ENCODE measurements around the gene CCDC192. TPM values are rescaled to one million over a fixed set of nuclear protein-coding genes. Genes with fewer than 3 reads are reported as not detected.
"Not testable (repeated sequence)": the region's sequence is repeated elsewhere in the genome, so short reads cannot be mapped to it uniquely, and the experiment has no call there.

Gene CCDC192
- total RNA-seq, 1 donor from 2014 or later = not detected

DNA sequence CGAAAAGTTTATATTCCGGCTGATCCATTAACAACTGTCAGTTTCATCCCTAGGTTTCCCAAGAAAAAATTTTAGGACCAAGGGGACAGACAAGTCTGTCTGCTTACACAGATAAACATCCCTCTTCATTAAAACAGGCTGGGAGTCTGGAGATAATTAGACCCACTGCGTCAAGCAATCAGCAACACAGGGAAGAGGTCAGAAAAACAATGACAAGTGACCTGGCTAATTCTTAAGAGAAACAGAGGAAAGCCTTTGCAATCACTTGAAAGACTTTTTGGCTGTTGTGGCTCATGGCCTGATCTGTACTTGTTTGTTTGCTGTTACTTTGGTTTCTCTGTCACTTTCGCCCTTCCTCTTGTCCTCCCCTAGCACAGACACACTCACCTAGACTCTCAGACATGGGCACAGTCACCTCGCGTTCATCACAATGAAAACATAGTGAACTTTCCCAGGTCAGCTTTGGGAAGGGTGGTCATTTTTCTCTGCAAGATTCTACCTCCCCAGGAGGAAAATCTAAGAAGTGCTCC, 2.9 kb upstream of the CCDC192 start:
- peaks cover 23% of the 10 kb centered on the region for H3K4me1 Mint-ChIP-seq (ENCODE audit: low read depth)
- no peaks in the 10 kb centered on the region for H3K9me3 Mint-ChIP-seq (ENCODE audit: low read depth)
- DNase-seq (ENCODE audit: low spot score) = no peak
- no peak overlapping the region for H3K27ac Mint-ChIP-seq (ENCODE audit: unreplicated experiment)
- TF ChIP-seq, protein P1, sequence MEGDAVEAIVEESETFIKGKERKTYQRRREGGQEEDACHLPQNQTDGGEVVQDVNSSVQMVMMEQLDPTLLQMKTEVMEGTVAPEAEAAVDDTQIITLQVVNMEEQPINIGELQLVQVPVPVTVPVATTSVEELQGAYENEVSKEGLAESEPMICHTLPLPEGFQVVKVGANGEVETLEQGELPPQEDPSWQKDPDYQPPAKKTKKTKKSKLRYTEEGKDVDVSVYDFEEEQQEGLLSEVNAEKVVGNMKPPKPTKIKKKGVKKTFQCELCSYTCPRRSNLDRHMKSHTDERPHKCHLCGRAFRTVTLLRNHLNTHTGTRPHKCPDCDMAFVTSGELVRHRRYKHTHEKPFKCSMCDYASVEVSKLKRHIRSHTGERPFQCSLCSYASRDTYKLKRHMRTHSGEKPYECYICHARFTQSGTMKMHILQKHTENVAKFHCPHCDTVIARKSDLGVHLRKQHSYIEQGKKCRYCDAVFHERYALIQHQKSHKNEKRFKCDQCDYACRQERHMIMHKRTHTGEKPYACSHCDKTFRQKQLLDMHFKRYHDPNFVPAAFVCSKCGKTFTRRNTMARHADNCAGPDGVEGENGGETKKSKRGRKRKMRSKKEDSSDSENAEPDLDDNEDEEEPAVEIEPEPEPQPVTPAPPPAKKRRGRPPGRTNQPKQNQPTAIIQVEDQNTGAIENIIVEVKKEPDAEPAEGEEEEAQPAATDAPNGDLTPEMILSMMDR (IDR thresholded peaks at IDR 0.05) = no peak
- H3K36me3 Mint-ChIP-seq (ENCODE audit: low read depth) = no peaks in the 10 kb centered on the region
- no peaks in the 10 kb centered on the region for H3K27me3 Mint-ChIP-seq (ENCODE audit: low read depth)
- no peak overlapping the region for H3K4me3 Mint-ChIP-seq (ENCODE audit: unreplicated experiment)

DNA sequence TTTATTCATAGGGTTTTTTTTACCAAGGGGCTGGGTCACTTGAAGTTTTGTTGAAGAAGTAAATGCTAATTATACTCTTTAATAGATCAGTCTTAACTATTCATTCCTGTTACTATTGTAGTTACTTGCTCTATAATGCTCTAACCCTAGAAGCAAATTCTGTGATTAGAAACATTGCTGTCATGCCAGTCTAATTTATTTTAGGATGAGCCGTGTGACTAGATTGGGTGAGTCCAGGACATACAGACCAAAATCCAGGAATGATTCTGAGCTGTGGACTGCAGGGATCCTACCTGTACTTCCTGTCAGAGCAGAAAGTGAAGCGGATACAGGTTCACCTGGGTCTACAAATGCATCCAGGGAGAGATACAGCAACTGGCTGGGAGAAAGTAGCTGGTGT, 757 bp upstream of the CCDC192 start:
- H3K27ac Mint-ChIP-seq (ENCODE audit: unreplicated experiment) = no peak overlapping the region
- no peaks in the 10 kb centered on the region for H3K36me3 Mint-ChIP-seq (ENCODE audit: low read depth)
- DNase-seq (ENCODE audit: low spot score) = no peak
- H3K4me1 Mint-ChIP-seq (ENCODE audit: low read depth) = peaks cover 28% of the 10 kb centered on the region
- H3K27me3 Mint-ChIP-seq (ENCODE audit: low read depth) = no peaks in the 10 kb centered on the region
- no peak overlapping the region for H3K4me3 Mint-ChIP-seq (ENCODE audit: unreplicated experiment)
- TF ChIP-seq, protein P1 (IDR thresholded peaks at IDR 0.05) = no peak
- H3K9me3 Mint-ChIP-seq (ENCODE audit: low read depth) = no peaks in the 10 kb centered on the region

DNA sequence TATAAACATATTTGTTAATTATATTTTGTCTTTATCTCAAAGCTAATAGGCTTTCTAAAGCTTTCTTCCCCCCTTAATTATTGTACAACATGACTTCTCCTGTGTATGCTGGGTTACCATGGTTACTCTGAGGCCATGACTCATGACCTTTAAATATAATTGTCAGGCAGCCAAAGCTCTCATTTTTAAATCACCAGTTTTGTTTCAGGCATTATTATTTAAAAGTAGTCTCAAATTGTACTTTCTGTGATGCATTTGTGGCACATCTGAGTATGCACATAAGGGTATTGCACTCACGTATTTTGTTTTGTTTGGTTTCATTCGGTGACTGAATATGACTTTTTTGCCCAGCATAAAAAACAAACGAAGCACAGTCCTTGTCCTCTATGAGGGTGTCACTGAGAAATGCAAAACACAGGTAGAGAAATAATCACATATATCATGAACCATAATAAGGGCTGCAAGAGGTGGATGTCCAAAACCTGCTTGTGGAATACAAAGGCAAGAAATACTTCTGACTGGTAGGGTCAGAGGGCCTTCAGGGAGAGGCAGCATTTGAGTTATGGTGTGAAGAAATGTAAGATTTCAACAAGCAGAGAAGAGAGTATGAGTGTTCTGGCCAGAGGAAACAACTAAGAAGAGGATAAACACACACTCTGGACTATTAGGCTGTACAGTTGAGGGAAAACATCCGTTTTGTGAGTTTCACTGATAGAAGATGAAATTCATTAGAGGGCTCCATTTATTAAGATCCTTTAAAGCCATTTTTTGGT, 2.1 kb downstream of the CCDC192 start:
- Mint-ChIP-seq H3K9me3 (ENCODE audit: low read depth) (no peaks in the 10 kb centered on the region), H3K4me3 (ENCODE audit: unreplicated experiment) (no peak overlapping the region), H3K4me1 (ENCODE audit: low read depth) (peaks cover 30% of the 10 kb centered on the region), H3K27ac (ENCODE audit: unreplicated experiment) (peak overlapping the region; percentile 42), H3K27me3 (ENCODE audit: low read depth) (no peaks in the 10 kb centered on the region), H3K36me3 (ENCODE audit: low read depth) (no peaks in the 10 kb centered on the region)
- TF ChIP-seq, protein P1 (IDR thresholded peaks at IDR 0.05) = no peak
- DNase-seq (ENCODE audit: low spot score) = no peak

DNA sequence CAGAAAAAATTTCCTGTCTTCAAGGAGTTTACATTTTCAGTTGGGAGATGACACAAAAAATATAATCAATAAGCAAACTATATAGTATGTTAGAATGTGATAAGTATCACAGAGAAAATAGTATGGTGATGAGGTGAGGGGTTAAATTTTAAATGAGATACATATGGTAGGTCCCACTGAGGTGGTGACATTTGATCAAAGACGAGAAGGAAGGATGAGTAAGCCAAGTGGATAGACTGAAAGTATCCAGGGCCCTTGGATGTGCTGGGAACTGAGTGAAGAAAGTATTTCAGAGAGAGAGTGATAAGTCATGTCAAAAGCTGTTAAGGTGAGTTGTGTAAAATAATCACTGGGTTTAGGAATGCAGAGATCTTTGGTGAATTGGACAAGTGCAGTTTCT, 3.5 kb downstream of the CCDC192 start:
- DNase-seq (ENCODE audit: low spot score) = no peak
- Mint-ChIP-seq H3K36me3 (ENCODE audit: low read depth) (no peaks in the 10 kb centered on the region), H3K4me1 (ENCODE audit: low read depth) (peaks cover 30% of the 10 kb centered on the region), H3K27me3 (ENCODE audit: low read depth) (peaks cover under 1% of the 10 kb centered on the region), H3K27ac (ENCODE audit: unreplicated experiment) (peak overlapping the region; percentile 18), H3K4me3 (ENCODE audit: unreplicated experiment) (no peak overlapping the region), H3K9me3 (ENCODE audit: low read depth) (no peaks in the 10 kb centered on the region)
- TF ChIP-seq, protein P1 (IDR thresholded peaks at IDR 0.05) = no peak

DNA sequence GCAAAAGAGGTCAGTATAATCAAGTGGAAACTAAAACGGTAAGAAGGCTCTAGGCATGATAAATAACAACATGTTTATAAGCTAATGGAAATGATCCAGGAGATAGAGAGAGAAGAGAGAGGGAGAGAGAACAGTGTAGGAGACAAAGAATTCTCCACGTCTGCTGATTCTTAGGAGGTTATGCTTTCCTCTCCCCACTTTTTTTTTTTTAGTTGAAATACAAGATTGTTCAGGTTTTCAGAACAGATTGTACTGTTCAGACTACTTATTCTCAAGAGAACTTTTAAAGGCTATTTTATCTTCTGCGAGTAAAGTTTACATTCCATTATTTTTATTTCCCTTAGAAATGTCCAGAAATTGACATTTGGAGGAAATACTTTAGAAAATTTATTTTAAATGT, 4.0 kb downstream of the CCDC192 start:
- H3K9me3 Mint-ChIP-seq (ENCODE audit: low read depth) = peaks cover 1% of the 10 kb centered on the region
- H3K27ac Mint-ChIP-seq (ENCODE audit: unreplicated experiment) = peak overlapping the region; percentile 18
- TF ChIP-seq, protein P1 (IDR thresholded peaks at IDR 0.05) = no peak
- H3K4me3 Mint-ChIP-seq (ENCODE audit: unreplicated experiment) = peak overlapping the region; percentile 26
- peaks cover 1% of the 10 kb centered on the region for H3K36me3 Mint-ChIP-seq (ENCODE audit: low read depth)
- H3K27me3 Mint-ChIP-seq (ENCODE audit: low read depth) = peaks cover 2% of the 10 kb centered on the region
- H3K4me1 Mint-ChIP-seq (ENCODE audit: low read depth) = peaks cover 30% of the 10 kb centered on the region
- DNase-seq (ENCODE audit: low spot score) = no peak

DNA sequence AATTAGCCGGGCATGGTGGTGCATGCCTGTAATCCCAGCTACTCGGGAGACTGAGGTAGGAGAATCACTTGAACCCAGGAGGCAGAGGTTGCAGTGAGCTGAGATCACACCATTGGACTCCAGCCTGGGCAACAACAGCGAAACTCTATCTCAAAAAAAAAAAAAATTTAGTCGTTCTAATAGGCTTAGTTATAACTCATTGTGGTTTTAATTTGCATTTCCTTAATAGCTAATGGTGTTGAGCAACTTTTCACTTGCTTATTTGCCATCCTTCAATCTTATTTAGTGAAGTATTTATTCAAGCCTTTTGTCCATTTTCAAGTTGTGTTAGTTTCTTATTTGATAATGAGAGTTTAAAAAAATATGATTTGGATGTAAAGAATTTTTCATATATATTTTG, 9.9 kb downstream of the CCDC192 start:
- H3K27me3 Mint-ChIP-seq (ENCODE audit: low read depth); H3K4me1 Mint-ChIP-seq (ENCODE audit: low read depth): not testable (repeated sequence)

More for the DNA sequence above, 9.9 kb downstream of the CCDC192 start:
- not testable (repeated sequence) for H3K36me3 Mint-ChIP-seq (ENCODE audit: low read depth); DNase-seq (ENCODE audit: low spot score); H3K27ac Mint-ChIP-seq (ENCODE audit: unreplicated experiment); H3K4me3 Mint-ChIP-seq (ENCODE audit: unreplicated experiment)
- H3K9me3 Mint-ChIP-seq (ENCODE audit: low read depth) = peaks cover 13% of the 10 kb centered on the region

Data from chondrocyte (in vitro differentiated cells).